RWPE2 (cell line): ENCODE data around the gene LRCH1.
A peak's percentile ranks its signal among the peaks of the same experiment; 100 is the strongest.

Experiments
- ATAC-seq: fragments of 200-7000 bp; cut with Tn5 transposase; 3 replicates; pipeline ENCODE4 v1.9.1; 2021; ENCODE audit warnings: low read depth
- DNase-seq: peaks from one replicate; pipeline ENCODE4 v3.0.0-alpha.2; 2020; ENCODE audit warnings: low spot score
- H3K27ac ChIP-seq: fragments of 450-650 bp; 2 replicates; pipeline ENCODE4 v1.5.1; 2017; ENCODE audit warnings: mild to moderate bottlenecking; ENCODE audit not compliant: poor library complexity, severe bottlenecking
- H3K27me3 ChIP-seq: fragments of 250-450 bp; sonication (Bioruptor Pico); 2 replicates; pipeline ENCODE4 v1.5.1; 2021; ENCODE audit warnings: mild to moderate bottlenecking, moderate library complexity; ENCODE audit not compliant: insufficient read depth, poor library complexity, severe bottlenecking
- H3K36me3 ChIP-seq: fragments of 250-450 bp; sonication (Bioruptor Pico); 2 replicates; pipeline ENCODE4 v1.5.1; 2020; ENCODE audit warnings: low read depth, mild to moderate bottlenecking, moderate library complexity
- H3K4me1 ChIP-seq: fragments of 250-450 bp; sonication (Bioruptor Pico); 2 replicates; pipeline ENCODE4 v1.5.1; 2021; ENCODE audit warnings: mild to moderate bottlenecking, moderate library complexity; ENCODE audit not compliant: insufficient read depth, poor library complexity, severe bottlenecking
- H3K4me3 ChIP-seq: fragments of 250-450 bp; sonication (Bioruptor Pico); 2 replicates; pipeline ENCODE4 v1.5.1; 2021; ENCODE audit warnings: mild to moderate bottlenecking, moderate library complexity; ENCODE audit not compliant: severe bottlenecking
- H3K9me3 ChIP-seq: fragments of 250-450 bp; sonication (Bioruptor Pico); 2 replicates; pipeline ENCODE4 v1.5.1; 2021; ENCODE audit warnings: mild to moderate bottlenecking, moderate library complexity; ENCODE audit not compliant: severe bottlenecking
- CTCF ChIP-seq: fragments of 450-650 bp; IDR thresholded peaks from one replicate; pipeline ENCODE4 v1.5.1; 2017; ENCODE audit warnings: mild to moderate bottlenecking, moderate library complexity; ENCODE audit not compliant: poor library complexity, severe bottlenecking

LRCH1 gene

GRCh38 chr13:46559272-46559805, 6.4 kb downstream of the LRCH1 start:
- H3K27ac ChIP-seq = peak overlapping the region; percentile 27
- H3K9me3 ChIP-seq = no peaks in the 10 kb centered on the region
- H3K4me3 ChIP-seq = no peak overlapping the region
- no peaks in the 10 kb centered on the region for H3K36me3 ChIP-seq
- DNase-seq = no peak
- ATAC-seq = peak; percentile 44; the same call in 2 of the 3 replicates
- peaks cover 8% of the 10 kb centered on the region for H3K4me1 ChIP-seq
- no peak for TF ChIP-seq CTCF
- no peaks in the 10 kb centered on the region for H3K27me3 ChIP-seq

GRCh38 chr13:46560778-46561177, 7.8 kb downstream of the LRCH1 start:
- Histone ChIP-seq H3K4me1 (peaks cover 8% of the 10 kb centered on the region), H3K4me3 (no peak overlapping the region), H3K27me3 (no peaks in the 10 kb centered on the region), H3K27ac (no peak overlapping the region), H3K9me3 (no peaks in the 10 kb centered on the region), H3K36me3 (no peaks in the 10 kb centered on the region)
- ATAC-seq (no peak), DNase-seq (no peak)
- TF ChIP-seq CTCF = no peak

- Histone ChIP-seq H3K4me1 (peaks cover 8% of the 10 kb centered on the region), H3K27ac (no peak overlapping the region), H3K36me3 (no peaks in the 10 kb centered on the region), H3K9me3 (no peaks in the 10 kb centered on the region), H3K27me3 (no peaks in the 10 kb centered on the region), H3K4me3 (no peak overlapping the region)
- ATAC-seq (no peak), DNase-seq (no peak)
- TF ChIP-seq CTCF = no peak
Measured at GRCh38 chr13:46561286-46561685, 8.3 kb downstream of the LRCH1 start.

- Histone ChIP-seq H3K4me3 (no peak overlapping the region), H3K36me3 (no peaks in the 10 kb centered on the region), H3K27ac (no peak overlapping the region), H3K4me1 (peaks cover 8% of the 10 kb centered on the region), H3K27me3 (no peaks in the 10 kb centered on the region), H3K9me3 (no peaks in the 10 kb centered on the region)
- ATAC-seq (no peak), DNase-seq (no peak)
- no peak for TF ChIP-seq CTCF
Measured at GRCh38 chr13:46561691-46562090, 8.7 kb downstream of the LRCH1 start.

GRCh38 chr13:46562152-46562551, 9.2 kb downstream of the LRCH1 start:
- Histone ChIP-seq H3K4me1 (peaks cover 8% of the 10 kb centered on the region), H3K27ac (no peak overlapping the region), H3K9me3 (no peaks in the 10 kb centered on the region), H3K27me3 (no peaks in the 10 kb centered on the region), H3K36me3 (no peaks in the 10 kb centered on the region), H3K4me3 (no peak overlapping the region)
- no peak for ATAC-seq
- no peak for TF ChIP-seq CTCF
- DNase-seq = no peak
